Stomach (tissue), 9 donors: ENCODE data around the gene ADGB. TPM values are rescaled to one million over a fixed set of nuclear protein-coding genes. Genes with fewer than 3 reads are reported as not detected.

ENCODE experiments used
- DNase-seq, 2 donors: peaks; one replicate each; pipeline versions ENCODE4 v3.0.0 to v3.0.0-alpha.2; 2013 to 2019
- H3K27ac ChIP-seq, 5 donors: fragments of 200-600 bp in 4 of 5; sonication (generic) in 4 of 5; one replicate each; pipeline ENCODE4 v1.5.1; 2013 to 2019; ENCODE audit warnings: mild to moderate bottlenecking in 1 of 5, moderate library complexity in 1 of 5
- H3K27me3 ChIP-seq, 3 donors: fragments of 200-600 bp; sonication (generic); one replicate each; pipeline ENCODE4 v1.5.1; 2017 to 2019; ENCODE audit warnings: mixed run types in 1 of 3
- H3K36me3 ChIP-seq, 4 donors: fragments of 200-600 bp; sonication (generic); 1 replicate in 3 of 4; 2 replicates in 1 of 4; pipeline ENCODE4 v1.5.1; 2016 to 2019
- H3K4me1 ChIP-seq, 4 donors: fragments of 200-600 bp; sonication (generic); one replicate each; pipeline ENCODE4 v1.5.1; 2016 to 2019
- H3K4me3 ChIP-seq, 4 donors: fragments of 200-600 bp; sonication (generic) in 3 of 4; one replicate each; pipeline ENCODE4 v1.5.1; 2016 to 2019; ENCODE audit warnings: mild to moderate bottlenecking in 1 of 4
- H3K9me3 ChIP-seq, 4 donors: fragments of 200-600 bp; sonication (generic); one replicate each; pipeline ENCODE4 v1.5.1; 2016 to 2019
- EP300 ChIP-seq: sonication (generic); formaldehyde crosslinking; IDR thresholded peaks from one replicate; pipeline ENCODE4 v1.6.1; 2017; ENCODE audit warnings: antibody characterized with exemption
- POLR2A ChIP-seq, 4 donors: fragments of 450-650 bp; IDR thresholded peaks; one replicate each; pipeline ENCODE4 v1.6.1; 2016; ENCODE audit warnings: antibody characterized with exemption in 4 of 4, control low read depth in 2 of 4, mild to moderate bottlenecking in 1 of 4, moderate library complexity in 1 of 4
- POLR2AphosphoS5 ChIP-seq, 3 donors: sonication (generic); formaldehyde crosslinking; IDR thresholded peaks; one replicate each; pipeline ENCODE4 v1.6.1; 2016; ENCODE audit warnings: antibody characterized with exemption in 3 of 3
- WGBS, 5 donors: extraction: QIAGEN DNeasy Blood & Tissue Kit in 3 of 5; methylation state at CpG; one replicate each; pipeline versions ENCODE4 v1.1.5 to v1.1.7; 2013 to 2018; 5-methylcytosine and 5-hydroxymethylcytosine counted together
- intact Hi-C: fragments of 100-400 bp; cut with DNase I; formaldehyde crosslinking; loops from one replicate; pipeline ENCODE4 v1.15.1; 2023; ENCODE audit warnings: low total_unique reads
- polyA plus RNA-seq, 3 donors: library from polyadenylated mRNA; stranded (reverse); fragments of 200-250 nt; gene quantifications; one replicate each; pipeline ENCODE4 v1.2.3, GENCODE V29; 2013
- total RNA-seq, 5 donors: library from RNA; depleted of rRNA; stranded (reverse); fragments of >200 nt; gene quantifications; one replicate each; pipeline versions ENCODE4 v1.1.0 to v1.2.3, GENCODE V29; 2014 to 2016
- TF ChIP-seq, protein P1 (sequence below), 7 experiments: fragments of 450-650 bp in 4 of 7; fragments of 200-600 bp in 3 of 7; sonication (generic) in 3 of 7; IDR thresholded peaks; one replicate each; pipeline ENCODE4 v1.5.1; 2016 to 2019; ENCODE audit warnings: antibody characterized with exemption in 7 of 7, control low read depth in 2 of 7, mild to moderate bottlenecking in 1 of 7
- donor health status: healthy with polysubstance abuse.
- donor health status: Bipolar disorder and iron deficiency.
- donor health status: healthy.

ADGB gene
- total and polyA plus RNA-seq, 8 donors: 0.29 TPM; not detected in 7

DNA sequence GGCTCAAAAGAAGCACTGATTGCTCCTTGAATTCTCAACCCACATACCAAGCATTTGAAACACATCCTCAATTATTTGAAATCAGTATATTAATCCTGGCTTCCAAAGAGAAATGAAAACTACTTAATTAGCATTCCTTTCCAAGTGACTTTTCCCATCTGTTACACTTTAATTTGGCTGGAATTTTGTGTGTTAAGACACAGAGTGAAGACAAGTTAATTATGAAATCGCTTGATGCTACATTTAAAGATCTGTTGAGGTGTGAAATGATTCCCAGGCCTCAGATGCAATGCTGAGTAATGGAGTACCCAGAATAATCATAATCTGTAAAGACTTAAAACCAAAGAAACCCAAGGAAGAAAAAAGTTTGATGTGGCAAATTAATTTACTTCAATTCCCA, 241.4 kb downstream of the ADGB start:
- intact Hi-C loops: no loop called here
- no peak for TF ChIP-seq POLR2A (IDR thresholded peaks at IDR 0.05)
- no peak for TF ChIP-seq POLR2AphosphoS5 (IDR thresholded peaks at IDR 0.05)
- TF ChIP-seq, protein P1, sequence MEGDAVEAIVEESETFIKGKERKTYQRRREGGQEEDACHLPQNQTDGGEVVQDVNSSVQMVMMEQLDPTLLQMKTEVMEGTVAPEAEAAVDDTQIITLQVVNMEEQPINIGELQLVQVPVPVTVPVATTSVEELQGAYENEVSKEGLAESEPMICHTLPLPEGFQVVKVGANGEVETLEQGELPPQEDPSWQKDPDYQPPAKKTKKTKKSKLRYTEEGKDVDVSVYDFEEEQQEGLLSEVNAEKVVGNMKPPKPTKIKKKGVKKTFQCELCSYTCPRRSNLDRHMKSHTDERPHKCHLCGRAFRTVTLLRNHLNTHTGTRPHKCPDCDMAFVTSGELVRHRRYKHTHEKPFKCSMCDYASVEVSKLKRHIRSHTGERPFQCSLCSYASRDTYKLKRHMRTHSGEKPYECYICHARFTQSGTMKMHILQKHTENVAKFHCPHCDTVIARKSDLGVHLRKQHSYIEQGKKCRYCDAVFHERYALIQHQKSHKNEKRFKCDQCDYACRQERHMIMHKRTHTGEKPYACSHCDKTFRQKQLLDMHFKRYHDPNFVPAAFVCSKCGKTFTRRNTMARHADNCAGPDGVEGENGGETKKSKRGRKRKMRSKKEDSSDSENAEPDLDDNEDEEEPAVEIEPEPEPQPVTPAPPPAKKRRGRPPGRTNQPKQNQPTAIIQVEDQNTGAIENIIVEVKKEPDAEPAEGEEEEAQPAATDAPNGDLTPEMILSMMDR (IDR thresholded peaks at IDR 0.05): no peak
- TF ChIP-seq EP300: no peak
- no peaks in the 10 kb centered on the region for H3K4me1 ChIP-seq
- no peak overlapping the region for H3K4me3 ChIP-seq
- 73 to 93% (median 84%) methylated on average over 1 of the region's 1 CpG for WGBS, 5 donors
- no peak for DNase-seq
- no peak overlapping the region for H3K27ac ChIP-seq
- H3K36me3 ChIP-seq: no peaks in the 10 kb centered on the region
- H3K27me3 ChIP-seq: no peaks in the 10 kb centered on the region
- no peaks in the 10 kb centered on the region for H3K9me3 ChIP-seq

DNA sequence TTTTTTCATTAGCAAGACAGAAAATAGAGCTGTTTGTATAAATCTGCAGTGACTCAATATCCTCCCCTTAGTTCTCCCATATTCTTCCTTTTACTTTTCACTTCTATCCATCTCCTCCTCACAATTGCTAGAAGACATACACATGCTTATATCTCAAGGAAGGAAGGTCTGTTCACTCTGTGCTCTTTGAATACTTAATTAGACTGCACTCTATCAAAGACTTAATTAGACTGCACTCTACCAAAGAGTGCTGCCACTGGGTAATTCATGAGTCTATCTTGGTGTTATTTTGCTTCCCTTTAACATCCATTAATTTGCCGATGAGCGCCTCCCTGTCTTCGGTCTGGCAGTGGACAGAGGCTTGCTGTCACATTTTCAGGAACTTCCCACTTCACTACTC, 241.9 kb downstream of the ADGB start:
- Histone ChIP-seq H3K9me3 (no peaks in the 10 kb centered on the region), H3K36me3 (no peaks in the 10 kb centered on the region), H3K4me1 (no peaks in the 10 kb centered on the region), H3K27ac (no peak overlapping the region), H3K4me3 (no peak overlapping the region), H3K27me3 (no peaks in the 10 kb centered on the region)
- intact Hi-C loops: no loop called here
- TF ChIP-seq, protein P1 (IDR thresholded peaks at IDR 0.05): no peak
- TF ChIP-seq EP300: no peak
- TF ChIP-seq POLR2AphosphoS5 (IDR thresholded peaks at IDR 0.05): no peak
- no peak for TF ChIP-seq POLR2A (IDR thresholded peaks at IDR 0.05)
- 90 to 100% (median 94%) methylated on average over 3 of the region's 3 CpGs for WGBS, 5 donors
- no peak for DNase-seq

DNA sequence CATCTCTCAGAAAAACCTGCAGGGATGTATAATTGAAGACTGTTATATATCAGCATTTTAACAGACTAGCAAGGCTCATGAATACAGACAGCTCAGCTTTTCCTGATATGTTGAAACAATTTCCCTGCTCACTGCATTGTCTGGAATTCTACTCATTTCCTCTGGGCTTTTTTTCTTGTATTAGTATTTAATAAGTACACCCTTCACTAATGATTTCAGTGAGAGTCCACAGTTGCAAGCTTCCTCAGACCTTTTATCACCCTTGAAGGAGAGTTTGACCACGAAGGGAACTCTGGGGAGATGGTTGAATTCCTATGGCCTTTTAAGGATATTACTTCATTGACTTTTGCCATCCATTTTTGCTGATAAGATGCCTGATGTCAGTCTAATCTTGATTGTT, 248.7 kb downstream of the ADGB start:
- intact Hi-C loops: no loop called here
- WGBS, 5 donors: 6 to 21% (median 9%) methylated on average over 1 of the region's 1 CpG
- no peak for DNase-seq

DNA sequence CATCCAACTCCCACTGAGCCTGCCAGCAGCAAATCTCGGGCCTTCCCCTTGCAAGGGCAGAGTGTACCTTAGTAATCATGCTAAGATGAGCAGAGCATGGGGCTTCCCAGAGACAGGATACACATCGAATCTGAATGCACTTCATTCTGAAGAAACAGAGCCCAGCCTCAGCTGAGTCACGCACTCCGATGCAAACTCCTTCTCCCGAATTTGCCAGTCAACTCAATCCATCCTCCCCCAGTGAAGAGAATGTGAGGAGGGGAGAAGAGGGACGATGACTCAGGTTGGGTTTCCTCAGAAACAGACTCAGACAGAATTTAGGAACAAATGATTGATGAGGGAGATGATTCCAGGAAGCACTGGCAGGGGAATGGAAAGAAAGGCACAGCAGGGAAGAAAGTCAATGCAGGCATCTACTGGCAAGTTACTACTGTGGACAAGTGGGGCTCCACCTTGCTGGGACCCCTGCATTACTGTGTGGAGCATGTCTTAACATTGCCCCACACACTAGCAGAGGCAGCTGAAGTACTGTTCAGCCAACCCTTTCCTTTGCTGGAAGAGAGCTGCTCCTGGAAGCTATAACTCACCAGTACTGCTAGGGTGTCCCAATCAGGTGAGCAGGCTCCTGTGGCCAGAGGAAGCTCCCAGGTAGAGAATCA, 251.6 kb downstream of the ADGB start:
- Histone ChIP-seq H3K27ac (no peak overlapping the region), H3K4me1 (no peaks in the 10 kb centered on the region), H3K4me3 (no peak overlapping the region), H3K9me3 (no peaks in the 10 kb centered on the region), H3K27me3 (no peaks in the 10 kb centered on the region), H3K36me3 (no peaks in the 10 kb centered on the region)
- TF ChIP-seq, protein P1 (IDR thresholded peaks at IDR 0.05): no peak
- TF ChIP-seq EP300: no peak
- DNase-seq: no peak
- intact Hi-C loops: no loop called here
- 59 to 76% (median 70%) methylated on average over 6 of the region's 6 CpGs for WGBS, 5 donors

More for the DNA sequence above, 248.7 kb downstream of the ADGB start:
- Histone ChIP-seq H3K27ac (no peak overlapping the region), H3K4me3 (no peak overlapping the region), H3K27me3 (no peaks in the 10 kb centered on the region), H3K36me3 (no peaks in the 10 kb centered on the region), H3K4me1 (no peaks in the 10 kb centered on the region), H3K9me3 (no peaks in the 10 kb centered on the region)
- no peak for TF ChIP-seq POLR2A (IDR thresholded peaks at IDR 0.05)
- TF ChIP-seq, protein P1 (IDR thresholded peaks at IDR 0.05): no peak
- no peak for TF ChIP-seq EP300
- TF ChIP-seq POLR2AphosphoS5 (IDR thresholded peaks at IDR 0.05): no peak
